GM18870 (cell line): ENCODE results near the gene SCUBE2.
A peak's percentile ranks its signal among the peaks of the same experiment; 100 is the strongest.

Experiments used
- ATAC-seq: cut with Tn5 transposase; IDR thresholded peaks from one replicate; pipeline ENCODE4 v1.9.1; 2021; ENCODE audit warnings: moderate library complexity; ENCODE audit not compliant: unreplicated experiment

The SCUBE2 gene

DNA sequence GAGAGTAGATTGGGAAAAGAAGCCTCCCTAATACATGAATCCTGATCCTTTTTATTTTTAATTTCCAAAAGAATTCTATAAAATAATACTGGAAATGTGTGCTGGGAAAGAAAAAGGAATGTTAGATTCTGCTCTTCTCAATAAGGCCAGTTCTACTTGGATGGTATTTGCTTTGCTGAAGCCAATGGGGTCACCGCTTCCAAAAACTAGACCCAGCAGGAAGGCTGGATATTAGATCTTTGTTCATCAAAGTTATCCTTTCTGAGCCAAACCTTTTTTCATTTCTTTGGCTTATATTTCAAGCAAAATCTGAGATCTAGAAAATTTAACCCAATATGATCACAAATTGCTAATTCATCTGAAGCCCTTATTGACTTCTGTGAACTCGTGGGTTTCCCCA lies 41.4 kb downstream of the SCUBE2 start:
- ATAC-seq: no peak

DNA sequence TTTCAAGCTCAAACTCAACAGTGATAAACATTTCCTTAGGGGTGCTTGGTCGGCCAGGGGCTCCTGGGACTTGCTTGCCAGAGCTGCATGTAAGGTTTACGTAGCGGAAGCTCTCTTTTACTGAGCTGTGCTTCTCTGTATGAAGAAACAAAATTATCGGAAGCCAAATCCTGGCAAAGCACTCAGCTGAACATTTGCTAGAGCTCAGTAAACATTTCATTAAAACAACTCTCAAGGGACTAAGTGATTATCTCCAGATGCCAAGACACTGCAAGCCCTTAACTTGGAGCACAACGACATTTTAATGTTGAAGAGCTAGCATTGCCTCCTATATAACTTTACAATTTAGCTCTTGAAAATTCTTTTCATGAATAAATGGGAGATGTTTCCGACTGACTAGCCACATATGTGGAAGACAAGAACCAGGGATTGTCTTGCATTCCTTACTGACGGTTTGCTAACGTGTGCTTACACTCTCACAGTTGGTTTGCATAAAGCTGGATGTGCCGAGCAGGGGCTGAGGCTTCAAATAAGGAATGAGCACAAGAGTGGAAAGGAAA lies 43.4 kb downstream of the SCUBE2 start:
- ATAC-seq: no peak

DNA sequence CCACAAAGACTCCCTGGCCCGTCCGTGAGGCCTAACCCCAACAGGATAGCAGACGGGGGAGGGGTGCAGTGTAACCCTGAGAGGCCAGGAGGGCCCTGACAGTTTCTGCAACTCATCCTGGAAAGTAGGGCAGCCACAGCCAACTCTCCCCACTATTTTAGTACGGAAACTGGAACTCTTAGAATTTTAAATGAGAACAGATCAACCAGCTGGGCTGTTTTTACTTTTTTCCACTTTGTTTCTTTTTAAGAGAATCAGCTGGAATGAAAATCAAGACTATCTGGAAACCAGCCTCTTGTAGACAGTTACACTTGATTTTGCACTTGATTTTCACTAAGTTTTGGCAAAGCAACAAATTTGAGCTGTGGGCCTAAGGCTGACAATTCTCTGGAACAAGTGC lies 44.9 kb downstream of the SCUBE2 start:
- ATAC-seq: no peak

DNA sequence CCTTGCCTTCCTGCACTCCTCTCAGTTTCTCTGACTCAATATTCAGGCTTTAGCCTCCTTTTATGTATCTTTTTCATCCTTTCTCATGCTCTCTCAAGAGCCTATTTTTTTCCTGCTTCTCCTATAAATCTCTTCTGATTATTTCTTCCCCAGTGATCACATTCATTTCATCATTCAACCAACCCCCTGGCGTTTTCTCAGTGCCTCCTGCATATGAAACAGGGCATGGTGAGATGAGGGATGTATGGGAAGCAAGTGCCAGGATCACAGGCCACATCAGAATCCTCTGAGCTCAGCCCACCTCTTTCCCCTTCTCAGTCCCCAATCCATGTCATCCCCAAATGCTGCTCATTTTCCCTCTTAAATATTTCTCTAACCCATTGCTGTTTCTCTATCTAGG lies 48.9 kb downstream of the SCUBE2 start:
- no peak for ATAC-seq

DNA sequence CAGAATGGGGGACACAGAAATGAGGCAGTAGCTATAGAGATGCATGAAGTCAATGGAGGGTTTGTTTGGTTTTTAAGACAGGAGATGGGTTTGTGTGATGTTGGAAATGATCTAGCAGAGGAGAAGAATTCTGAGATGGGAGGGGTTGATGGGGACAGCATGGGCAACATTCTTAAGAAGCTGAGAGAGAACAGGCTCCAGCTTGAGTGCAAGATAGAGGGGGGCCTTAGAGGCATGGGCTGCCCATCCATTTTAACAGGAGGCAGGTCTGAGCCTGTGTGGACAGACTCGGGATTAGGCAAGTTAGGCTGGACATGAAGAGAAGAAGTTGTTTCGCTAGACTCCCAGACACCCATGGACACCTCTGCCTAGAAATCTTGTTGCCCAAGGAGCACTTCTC lies 49.7 kb downstream of the SCUBE2 start:
- ATAC-seq: no peak

DNA sequence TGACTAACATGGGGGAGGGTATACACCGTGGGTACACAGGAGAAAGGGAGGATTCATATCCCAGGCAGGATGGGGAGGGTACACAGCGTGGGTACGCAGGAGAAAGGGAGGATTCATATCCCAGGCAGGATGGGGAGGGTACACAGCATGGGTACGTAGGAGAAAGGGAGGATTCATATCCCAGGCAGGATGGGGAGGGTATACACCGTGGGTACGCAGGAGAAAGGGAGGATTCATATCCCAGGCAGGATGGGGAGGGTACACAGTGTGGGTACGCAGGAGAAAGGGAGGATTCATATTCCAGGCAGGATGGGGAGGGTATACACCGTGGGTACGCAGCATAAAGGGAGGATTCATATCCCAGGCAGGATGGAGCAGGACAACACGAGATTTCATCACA lies 51.0 kb downstream of the SCUBE2 start:
- no peak for ATAC-seq

DNA sequence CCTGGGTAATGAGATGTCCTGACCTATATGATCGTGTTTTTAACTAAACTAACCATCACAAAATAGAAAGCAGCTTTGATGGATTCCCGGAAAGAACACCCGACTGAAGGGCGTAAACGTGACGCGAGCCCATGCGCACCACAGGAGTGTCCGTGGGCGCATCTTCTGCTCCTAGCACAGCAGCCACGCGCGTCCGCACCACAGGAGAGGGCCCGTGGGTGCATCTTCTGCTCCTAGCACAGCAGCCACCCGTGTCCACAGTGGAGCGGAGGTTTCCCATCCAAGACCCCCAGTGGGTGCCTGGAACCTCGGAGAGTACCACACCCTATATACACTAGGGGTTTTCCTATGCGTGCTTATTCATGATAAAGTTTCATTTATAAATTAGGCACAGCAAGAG lies 51.5 kb downstream of the SCUBE2 start:
- no peak for ATAC-seq

DNA sequence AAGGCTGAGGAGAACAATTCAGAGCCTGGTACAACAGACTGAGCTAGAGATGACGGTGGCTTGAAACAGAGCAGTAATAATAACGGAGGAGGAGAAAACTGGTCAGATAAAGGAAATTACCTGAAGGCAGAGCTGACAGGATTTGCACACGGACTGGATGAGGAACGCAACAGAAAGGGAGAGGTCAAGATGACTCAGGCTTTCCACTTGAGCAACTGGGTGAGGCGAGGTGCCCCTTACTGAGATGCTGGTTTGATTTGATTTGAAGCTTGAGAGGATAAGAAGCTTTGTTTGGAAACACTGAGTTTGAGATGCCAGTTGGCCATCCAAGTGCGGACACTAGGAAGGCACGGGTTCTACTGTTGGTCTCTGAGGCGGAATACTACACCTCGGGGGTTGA lies 52.2 kb downstream of the SCUBE2 start:
- no peak for ATAC-seq

DNA sequence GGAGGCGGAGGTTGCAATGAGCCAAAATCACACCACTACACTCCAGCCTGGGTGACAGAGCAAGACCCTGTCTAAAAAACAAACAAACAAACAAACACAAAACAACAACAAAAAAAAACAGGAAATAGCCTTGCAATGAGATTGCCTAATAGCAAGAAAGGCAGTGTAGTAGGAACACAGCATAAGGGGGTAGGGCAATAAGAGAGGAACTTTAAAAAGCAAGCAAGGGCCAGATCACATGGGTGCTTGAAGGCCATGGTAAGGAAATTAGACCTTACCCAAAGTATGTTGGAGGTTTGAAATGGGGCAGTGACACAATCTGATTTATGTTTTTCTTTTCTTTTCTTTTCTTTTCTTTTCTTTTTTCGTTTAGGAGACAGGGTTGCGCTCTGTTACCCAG lies 52.9 kb downstream of the SCUBE2 start:
- ATAC-seq: no peak

DNA sequence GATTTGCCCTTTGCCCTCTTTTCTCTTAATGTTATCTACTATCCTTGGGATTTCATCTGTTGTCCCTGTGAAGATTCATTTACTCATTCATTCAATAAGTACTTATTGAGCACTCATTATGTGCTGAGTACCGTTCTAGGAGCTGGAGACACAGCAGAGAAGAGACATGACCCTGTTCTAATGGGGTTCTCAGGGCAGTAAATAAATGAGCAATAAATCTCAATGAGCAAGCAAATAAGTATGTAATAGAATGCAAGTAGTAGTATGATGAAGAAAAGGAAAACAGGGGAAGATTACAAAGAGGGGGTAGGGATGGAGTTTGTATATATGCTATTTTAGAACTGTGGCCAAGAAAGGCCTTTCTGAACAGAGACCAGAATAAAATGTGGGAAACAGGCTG lies 53.4 kb downstream of the SCUBE2 start:
- no peak for ATAC-seq

DNA sequence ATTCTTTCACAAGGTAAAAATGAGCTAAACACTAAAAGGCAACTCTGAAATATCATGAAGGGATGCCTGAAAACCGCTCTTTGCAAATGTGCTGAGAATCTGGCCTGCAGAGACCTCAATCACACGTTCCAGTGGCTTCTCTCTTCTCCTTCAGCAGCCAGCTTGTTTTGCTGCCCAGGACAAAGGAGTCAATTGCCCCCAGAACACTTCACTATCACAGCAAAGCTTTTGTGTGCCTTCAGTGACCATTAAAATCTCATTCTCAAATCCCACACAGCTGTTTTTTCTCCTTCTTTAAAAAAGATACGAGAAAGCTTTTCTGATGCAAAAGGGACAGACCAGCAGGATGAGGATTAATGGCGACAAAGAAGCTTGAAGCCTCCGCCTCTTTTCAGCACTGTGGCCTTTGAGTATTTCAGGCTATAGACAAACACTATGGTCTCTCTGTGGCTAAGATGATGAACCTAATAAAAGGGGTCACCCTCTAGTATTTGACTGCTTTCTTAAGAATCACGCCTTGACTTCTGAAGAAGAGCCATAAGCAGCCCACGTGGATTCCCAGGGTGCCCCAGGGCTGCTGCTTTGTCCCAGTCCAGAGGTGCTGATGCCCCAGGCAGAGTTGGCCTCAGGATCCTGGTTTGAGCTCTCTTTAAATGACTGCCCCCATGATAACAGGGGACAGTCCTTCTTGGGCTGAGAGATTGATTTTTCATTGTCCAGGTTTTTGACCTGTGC lies 54.2 kb downstream of the SCUBE2 start:
- no peak for ATAC-seq

DNA sequence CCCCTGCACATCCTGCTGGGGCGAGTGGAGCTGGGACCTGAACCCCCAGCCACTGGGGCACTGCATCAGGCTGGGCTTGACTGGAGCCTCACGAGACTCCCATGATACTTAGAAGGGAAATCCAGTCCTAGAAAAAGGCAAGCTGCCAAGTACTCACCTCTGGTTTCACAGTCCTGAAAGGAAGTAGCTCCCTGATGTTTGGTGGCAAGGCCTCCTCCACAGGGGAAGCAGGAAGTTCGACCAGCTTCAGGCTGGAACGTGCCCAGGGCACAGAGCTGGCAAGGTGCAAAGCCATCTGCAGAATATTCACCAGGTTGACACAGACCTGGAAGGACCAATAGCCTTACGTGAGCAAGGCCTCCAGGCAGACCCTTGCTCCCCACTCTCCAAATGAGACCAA lies 60.8 kb downstream of the SCUBE2 start:
- ATAC-seq: no peak

DNA sequence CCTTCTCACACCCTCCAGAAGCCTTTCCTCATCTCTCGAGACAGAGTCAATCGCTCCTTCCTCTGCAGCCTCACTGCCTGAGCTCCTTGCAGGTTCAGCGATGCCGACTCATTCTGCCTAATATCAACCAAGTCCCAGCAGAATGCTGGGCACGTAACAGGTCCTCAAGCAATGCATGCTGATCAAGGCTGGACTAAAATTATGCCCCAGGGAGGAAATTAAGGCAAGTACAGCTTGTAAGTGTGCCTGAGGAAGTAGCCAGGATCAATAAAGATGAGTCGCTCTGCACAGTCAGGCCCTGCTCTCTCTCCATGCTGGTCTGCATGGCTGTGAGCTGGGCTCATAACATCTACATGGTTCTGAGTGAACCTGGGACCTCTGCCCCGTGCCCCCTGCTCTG lies 62.0 kb downstream of the SCUBE2 start:
- no peak for ATAC-seq

DNA sequence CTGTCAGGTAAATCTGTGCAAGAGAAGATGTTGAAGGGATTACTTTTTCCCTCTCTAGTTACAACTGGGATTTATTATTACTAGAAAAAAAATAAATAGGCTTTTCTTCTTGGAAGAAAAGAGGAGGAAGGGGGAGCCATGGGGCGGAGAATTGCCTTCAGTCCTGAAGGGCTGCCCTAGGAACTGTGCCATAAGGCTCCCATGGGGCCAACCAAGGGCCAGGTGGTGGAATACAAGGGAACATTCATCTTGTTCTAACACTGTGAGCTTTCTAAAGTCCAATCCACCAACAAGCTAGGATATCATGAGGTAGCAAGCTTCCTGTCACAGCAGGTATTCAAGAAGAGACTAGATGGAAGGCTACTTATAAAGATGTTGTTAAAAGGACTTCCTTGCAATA lies 62.8 kb downstream of the SCUBE2 start:
- ATAC-seq: no peak

DNA sequence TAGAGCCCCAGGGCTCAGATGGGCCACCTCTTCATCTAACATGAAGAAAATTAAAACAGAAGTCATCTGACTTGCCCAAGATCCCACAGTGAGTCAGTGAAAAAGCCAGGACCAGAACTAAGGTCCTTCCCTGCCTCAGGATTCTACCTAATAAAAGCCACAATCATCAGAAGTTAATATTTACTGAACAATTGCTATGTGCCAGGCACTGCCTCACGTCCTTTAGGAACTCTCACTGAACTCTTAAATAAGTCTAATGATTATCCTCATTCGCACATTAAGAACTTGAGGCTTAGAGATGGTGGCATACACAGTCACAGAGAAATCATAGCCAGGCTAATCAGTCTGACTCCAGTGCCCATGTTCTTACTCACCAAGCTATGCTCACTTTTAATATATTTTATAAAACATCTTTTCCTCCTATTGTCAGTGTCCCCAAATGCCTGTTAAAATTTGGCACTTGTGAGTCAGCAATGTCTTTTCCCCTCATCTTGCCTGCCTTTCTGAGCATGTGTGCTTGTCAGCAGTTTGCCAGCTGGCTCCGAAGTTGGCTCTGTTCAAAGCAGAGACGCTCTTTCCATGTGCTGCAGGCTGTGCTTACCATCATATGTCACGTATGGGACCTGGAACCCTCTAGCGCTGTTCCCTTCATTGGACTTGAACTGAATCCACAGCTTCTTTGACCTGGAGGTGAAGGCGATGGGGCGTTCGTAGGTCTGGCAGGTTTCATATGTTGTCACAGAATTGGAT lies 66.1 kb downstream of the SCUBE2 start:
- ATAC-seq: no peak

DNA sequence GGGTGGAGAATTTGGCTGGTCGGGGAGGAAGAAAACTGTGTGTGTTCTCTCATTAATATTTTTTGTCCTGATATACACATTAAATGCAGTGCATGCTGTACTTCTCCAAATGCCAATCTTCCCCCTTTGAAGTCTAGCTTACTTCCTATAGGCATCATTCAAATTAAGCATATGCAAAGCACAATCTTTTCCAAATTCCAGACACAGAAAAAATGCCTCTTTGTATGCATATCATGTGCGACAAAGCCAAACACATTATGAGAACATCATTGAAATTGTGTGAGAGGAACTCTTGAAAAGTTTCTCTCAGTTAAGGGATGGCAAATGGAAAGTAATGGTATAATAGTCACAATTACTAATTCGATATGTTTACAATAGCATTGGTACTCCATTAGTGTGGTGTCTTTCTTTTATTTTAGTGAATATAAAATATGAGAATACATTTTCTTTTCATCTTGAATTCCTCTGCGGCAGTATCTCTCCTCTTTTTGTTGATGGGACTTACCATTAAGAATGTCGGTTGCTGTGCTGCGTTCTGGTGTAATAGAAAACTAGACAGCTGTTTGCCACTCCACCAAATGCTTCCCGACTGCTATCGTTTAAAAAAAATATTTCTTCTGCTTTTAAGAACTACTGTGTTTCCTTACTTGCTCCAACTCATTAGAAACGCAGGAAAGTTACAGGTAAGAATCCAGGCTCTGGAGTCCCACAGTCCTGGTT lies 68.3 kb downstream of the SCUBE2 start:
- ATAC-seq: no peak

DNA sequence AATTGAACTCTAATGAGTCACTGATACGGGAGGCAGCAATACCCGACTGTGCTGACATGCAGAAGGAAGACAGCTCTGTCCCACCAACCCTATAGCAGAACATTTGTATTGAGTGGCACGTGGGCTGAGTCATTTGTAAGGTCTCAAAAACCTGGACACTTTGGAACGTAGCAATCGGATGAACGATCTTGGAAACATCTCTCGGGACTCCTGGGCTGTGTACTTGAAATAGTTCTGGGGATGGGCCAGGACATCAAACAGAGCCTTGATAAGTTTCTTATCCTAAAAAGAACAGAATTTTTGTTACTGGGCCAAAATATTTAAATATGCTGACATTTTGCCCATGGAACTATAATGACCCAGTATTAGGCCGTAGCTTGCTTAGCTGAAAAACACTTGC lies 70.5 kb downstream of the SCUBE2 start:
- ATAC-seq: no peak

DNA sequence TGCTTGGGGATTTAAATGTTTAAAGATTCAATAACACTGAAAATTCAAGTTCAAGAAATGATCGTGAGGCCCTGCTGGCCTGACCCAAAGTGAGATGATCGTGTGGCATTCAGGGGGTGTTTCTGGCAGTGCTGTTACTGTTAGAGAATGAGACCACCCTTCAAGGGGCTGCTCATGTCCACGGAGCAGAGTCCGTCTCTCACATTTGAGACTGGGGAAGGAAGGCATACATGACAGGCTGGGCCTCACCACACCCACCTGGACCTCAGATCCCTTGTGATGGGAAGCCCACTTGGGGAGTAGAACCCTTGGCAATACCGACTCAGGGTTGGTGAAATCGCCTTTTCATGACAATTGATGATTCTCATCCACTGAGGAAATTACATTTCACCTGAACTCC lies 71.5 kb downstream of the SCUBE2 start:
- ATAC-seq: no peak

DNA sequence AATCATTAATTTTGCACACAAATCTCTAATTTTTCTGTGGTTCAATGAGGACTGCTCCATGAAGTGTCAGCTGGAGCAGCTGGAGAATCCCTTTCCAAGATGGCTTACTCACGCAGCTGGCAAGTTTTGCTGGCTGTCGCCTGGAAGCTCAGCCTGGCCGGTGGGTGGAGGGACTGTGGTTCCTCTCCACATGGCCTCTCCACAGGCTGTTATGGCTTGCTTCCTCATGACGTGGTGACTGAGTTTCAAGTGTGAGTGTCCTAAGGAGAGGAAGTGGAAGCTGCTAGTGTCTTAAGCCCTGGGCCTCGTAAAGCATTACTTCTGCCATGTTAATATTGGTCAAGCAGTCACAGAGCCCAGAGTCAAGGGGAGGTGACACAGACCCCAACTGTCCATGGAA lies 73.6 kb downstream of the SCUBE2 start:
- no peak for ATAC-seq

DNA sequence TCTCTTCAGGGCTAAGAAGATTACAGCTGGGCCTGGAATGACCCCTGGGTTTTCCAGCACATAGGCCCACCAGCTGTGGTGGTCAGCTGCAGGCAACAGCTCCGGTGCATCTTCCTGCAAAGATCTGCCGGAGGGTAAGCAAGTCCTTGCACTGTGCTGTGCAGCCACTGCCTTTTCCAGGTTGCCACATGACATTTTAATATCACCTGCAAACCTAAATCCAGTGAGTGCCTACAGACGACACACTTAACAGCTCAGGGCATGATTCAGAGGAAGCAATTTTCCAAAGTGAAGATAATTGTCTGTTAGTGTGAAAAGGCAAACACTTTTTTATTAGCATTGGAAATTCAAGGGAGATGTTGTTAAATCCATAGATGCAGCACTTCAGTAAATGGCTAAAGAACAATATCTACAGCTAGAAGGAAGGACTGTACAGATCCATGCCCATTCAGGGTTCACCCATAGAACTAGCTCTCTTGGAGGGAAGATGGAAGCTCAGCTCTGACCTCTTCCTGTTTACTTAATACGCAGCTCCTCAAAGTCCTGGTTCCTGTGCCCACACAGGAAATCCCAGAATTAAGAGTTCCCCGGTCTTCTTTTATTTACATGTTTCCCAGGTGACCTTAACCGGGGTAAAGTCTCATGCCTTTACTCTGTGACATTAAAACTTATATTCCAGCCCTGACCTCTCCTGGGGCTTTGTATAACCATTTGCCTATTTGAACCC lies 74.3 kb downstream of the SCUBE2 start:
- no peak for ATAC-seq

DNA sequence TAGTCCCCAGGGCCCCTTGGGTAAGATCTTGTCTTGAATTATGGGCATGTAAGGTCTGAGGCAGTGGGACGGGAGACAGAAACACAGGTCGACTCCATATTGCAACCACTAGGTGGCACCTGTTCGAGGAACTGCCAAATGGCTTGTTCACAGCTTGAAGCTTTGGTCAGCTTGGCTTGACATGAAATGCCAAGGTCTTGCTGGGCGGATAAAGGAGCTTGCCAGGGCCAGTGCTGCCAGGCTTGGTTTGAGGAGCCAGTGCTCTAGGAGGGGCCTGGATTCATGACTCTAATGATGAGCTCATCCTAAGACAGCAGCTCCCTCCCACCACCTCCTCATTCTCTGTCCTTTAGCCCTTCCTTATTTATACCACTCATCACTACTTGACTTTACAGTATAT lies 75.7 kb downstream of the SCUBE2 start:
- ATAC-seq: peak; percentile 53
